SKM-1 treated with dmso at 0.1 percent for 144 hours (cell line): ENCODE results near the gene NLGN2.

Experiments
- DNase-seq: peaks from one replicate; lab custom pipeline; 2025; ENCODE audit not compliant: unreplicated experiment; lab: John Stamatoyannopoulos, UW

NLGN2 gene

GRCh38 chr17:7436556-7437368 is 29.1 kb downstream of the NLGN2 start:
- peak; percentile 20 for DNase-seq

GRCh38 chr17:7437369-7437863 is 29.8 kb downstream of the NLGN2 start:
- no peak for DNase-seq

DNA sequence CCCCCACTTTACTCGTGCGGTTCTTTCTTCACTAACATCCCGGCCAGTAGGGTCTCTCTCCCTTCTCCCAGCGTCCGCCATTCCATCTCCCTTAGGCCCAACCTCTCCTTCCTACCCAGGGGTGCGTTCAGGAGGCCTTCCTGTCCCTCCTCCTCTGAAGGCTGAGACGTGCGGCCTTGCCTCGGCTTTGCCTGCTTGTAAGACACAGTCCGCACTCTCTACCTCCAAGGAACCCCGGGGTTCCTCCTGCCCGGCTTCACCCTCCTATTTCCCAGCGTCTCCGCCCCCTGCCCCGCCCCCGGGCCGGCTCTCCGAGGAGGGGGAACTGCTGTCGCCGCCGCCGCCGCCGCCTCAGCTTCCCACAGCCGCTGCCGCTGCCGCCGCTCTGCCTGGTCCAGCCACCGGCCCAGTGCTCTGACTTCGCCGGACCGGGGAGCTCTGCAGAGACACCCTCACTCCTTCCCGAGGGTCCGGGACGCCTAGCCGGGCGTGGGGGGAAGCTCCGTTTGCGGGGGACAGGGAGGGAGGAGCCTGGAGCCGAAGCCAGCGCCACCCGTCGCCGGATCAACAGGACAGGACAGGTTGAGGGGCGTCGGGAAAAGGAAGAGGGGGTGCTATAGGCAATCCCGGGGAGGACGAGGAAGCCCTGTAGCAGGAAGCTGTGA is 30.4 kb downstream of the NLGN2 start:
- no peak for DNase-seq

DNA sequence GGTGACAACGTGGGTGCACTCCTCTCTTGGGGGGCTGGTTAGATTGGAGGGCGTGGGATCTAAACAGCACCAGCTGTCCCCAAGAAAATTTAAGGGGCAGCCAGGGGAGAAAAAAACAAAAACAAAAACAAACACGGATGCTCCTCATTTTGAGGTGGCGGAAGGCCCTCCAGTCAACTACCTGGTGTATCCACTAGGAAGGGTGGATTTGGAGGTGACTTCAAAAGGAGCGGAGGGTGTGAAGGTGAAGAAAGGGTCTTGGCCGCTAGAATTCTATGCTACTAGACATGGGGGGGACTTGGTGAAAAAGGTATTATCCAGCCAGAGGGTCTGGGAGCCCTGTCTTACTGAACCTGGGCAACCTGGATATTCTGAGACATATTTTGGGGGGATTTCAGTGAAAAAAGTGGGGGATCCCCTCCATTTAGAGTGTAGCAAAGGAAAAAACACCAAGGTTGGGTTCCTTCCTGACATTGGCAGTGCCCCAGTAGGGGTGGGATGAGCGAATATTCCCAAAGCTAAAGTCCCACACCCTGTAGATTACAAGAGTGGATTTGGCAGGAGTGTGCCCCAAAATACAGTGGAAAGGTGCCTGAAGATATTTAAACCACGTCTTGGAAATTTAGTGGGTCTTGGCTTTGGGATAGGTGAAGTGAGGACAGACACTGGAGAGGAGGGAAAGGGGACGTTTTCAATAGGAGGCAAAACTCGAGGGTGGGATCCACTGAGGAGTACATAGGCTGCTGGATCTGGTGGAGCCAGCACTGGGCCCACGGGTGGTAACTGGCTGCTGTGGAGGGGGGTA is 31.2 kb downstream of the NLGN2 start:
- no peak for DNase-seq

GRCh38 chr17:7439462-7440112 is 31.9 kb downstream of the NLGN2 start, which contains the start of gene FGF11:
Gene FGF11, plus strand, starts transcription at chr17:7439512. Its CDS starts 109 bp downstream, at chr17:7439621.
- no peak for DNase-seq

DNA sequence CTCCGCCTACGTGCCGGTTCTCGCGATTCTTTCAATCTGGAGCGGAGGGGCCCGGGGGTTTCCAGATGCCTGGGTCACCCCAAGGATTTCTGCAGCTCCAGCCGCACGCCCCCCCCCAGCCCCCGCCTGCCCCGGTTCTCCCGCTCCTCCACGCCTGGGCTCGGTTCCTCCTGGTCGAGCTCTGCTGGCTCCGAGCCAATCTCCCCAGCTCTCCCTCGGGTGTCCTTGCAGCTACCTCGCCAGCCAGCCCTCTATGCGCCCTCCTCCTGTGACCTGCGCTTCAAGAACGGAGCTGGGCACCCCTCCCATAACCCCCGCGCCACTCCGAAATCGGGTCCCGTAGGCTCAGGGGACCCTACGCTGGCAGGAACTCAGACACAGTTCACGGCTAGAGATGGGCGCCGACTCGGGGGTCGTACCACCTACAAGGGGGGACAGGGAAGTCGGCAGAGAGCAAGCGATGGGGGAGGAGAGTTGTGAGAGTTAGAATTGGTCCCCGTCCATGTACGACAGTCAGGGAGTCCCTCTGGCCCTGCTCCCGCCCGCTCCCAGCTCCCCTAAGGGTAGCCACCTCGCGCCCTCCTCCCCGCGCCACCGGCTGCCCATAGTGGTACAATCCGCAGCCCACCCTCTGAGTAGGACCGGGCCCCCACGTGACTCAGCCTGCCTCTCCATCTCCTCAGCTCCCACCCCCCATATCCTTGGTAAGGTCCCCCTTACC is 32.6 kb downstream of the NLGN2 start:
- no peak for DNase-seq

GRCh38 chr17:7440834-7441195 is 33.2 kb downstream of the NLGN2 start:
- no peak for DNase-seq

DNA sequence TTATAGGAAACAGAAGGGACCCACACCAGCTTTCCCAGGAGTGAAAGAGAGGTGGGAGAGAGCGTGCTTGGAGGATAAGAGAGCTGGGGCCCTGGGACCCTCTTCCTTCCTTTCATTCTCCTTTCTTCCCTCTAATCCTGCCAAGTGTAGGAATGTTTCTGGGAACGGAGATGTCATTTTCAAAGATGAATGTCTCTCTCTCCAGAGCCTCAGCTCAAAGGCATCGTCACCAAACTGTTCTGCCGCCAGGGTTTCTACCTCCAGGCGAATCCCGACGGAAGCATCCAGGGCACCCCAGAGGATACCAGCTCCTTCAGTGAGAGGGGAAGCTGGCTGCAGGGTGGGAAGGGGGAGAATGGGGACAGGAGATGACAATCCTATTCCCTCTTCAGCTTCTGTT is 33.6 kb downstream of the NLGN2 start:
- DNase-seq: no peak

DNA sequence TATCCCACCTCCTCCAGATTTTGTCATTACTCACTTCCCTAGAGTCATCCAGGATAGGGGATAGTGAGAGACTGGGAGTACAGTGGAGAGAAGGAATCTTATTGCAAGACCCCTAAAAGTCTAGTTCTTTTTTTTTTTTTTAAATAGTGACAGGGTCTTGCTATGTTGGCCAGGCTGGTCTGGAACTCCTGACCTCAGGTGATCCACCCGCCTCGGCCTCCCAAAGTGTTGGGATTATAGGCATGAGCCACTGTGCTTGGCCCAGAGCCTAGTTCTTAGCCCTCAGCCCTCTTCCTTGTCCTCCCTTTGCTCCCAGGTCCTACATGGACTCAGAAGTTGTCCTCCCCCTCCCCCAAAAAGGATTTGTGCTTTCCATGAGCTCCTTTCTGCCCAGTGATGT is 34.5 kb downstream of the NLGN2 start:
- DNase-seq: no peak

- DNase-seq: no peak
Observed at GRCh38 chr17:7443499-7444485, 36.1 kb downstream of the NLGN2 start.

GRCh38 chr17:7444682-7445618 is 37.3 kb downstream of the NLGN2 start, which contains the start of gene CHRNB1:
Gene CHRNB1, plus strand, starts transcription at chr17:7445061. Its CDS starts 67 bp downstream, at chr17:7445128.
- DNase-seq: no peak

GRCh38 chr17:7445619-7445968 is 37.9 kb downstream of the NLGN2 start:
- DNase-seq: no peak

GRCh38 chr17:7448461-7448860 is 40.8 kb downstream of the NLGN2 start:
- no peak for DNase-seq

DNA sequence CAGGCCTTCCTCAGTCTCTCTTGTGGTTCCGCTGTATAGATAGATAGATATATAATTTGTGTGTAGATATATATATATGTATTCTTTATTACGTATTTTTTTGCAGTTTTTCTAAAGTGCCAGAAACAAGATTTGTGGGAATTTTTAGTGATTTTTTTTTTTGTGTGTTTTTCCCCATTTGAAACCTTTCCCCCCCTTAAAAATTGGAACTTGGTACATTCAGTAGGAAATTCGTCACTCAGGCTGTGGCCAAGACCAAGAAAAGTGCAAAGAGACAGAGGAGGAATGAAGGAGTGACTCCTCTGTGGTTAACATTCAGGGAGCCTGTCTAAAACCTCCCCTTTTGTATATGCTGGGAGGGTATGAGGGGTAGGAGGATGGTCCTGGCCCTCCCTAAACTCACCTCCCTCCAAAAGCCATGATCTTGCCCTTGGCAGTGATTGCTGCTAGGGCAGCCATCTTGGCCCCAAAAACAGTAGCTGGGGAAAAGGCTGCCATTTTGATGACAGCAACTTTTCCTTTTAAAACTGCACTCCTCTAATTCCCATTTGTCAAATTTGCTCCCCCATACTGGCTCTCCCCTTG is 52.4 kb downstream of the NLGN2 start:
- no peak for DNase-seq

DNA sequence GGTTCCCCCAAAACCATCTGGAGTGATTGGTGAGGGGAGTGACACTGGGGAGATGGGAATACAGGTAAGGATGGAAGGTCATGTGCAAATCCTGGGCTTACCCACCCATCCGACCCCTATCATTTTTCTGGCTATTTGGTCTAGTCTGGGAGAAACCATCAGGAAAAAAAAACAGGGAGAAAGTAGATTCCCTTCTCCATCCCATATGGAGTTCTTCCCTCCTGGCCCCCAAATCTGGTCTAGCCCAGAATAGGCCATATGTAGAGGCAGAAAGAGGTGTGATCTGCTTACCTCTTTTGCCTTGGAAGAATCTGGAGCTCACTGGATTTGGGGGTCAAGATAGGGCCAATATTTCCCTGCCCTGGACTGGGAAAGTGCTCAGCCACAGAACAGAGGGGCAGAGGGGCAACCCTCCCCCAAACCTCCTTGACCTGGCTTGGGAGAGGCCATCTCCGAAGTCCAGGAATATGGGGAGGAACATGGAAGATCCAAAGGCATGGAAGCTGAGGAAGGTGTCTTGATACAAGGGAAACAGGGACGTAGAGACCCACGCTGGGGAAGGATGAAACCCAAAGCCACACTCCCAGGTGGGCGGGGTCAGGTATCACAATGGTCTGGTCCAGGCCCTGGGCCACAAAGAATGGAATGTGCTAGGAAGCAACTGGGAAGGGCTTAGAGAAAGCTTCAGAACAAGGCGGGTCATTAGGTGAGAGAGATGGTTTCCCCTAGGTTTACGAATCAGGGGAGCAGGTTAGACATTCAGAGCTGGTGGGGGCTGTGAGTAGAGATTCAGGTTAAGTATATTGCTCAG is 53.4 kb downstream of the NLGN2 start:
- DNase-seq: no peak

DNA sequence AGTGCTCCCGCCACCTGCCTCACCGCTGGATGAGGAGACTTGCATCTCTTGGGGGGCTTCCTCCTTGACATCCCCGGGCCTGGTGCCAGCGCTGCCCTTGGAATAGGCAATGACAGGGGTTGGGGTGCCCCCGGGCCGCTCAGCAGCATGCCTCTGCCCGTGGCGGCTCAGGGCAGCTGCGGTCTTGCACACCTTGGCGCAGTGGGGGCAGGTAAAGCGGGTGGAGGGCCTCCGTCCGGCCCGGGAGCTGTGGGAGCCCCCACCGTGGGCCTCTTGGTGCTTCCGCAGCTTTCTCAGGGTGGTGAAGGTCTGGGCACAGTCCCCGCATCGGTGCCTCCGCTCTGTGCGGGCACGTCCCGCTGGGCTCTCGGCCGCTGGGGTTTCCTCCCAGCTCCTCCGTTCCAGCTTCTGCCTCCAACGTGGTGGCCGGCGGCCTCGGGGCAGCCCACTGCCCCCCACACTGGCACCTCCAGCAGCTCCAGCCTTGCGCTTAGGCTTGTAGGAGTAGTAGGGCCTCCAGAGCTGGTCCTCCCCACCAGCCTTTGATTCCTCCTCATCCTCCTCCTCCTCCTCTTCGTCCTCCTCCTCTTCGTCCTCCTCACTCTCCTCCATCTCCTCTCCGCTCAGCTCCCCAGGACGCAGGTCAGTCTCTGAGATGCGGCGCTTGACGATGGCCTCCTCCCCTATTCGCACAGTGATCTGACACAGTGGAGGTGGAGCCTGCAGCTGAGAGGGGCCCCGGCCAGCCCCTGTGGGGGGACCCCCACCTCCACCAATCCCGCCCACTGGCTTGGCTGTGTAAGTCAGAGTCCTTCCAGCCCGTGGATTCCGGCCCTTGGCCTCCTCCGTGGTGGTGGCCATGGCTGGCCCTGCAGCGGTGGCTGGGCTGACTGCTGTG is 55.1 kb downstream of the NLGN2 start:
- DNase-seq: no peak
